NCI-H1048 (cell line): Measurements from ENCODE around the gene FLRT1.

Experiments
- DNase-seq: peaks from one replicate; lab custom pipeline; 2025; lab: John Stamatoyannopoulos, UW

FLRT1 gene

GRCh38 chr11:64006398-64006797, 29.3 kb upstream of the FLRT1 start:
- no peak for DNase-seq

- DNase-seq: no peak
These were observed 28.5 kb upstream of the FLRT1 start for GRCh38 chr11:64007160-64007628.

- DNase-seq: no peak
These were observed 28.0 kb upstream of the FLRT1 start for GRCh38 chr11:64007629-64008282.

GRCh38 chr11:64008283-64008913, 27.3 kb upstream of the FLRT1 start:
- no peak for DNase-seq

GRCh38 chr11:64008914-64009633, 26.7 kb upstream of the FLRT1 start:
- no peak for DNase-seq

- DNase-seq: no peak
These were observed 26.0 kb upstream of the FLRT1 start for GRCh38 chr11:64009710-64010109.

- DNase-seq: no peak
These were observed 24.9 kb upstream of the FLRT1 start for GRCh38 chr11:64010783-64011182.

- DNase-seq: no peak
These were observed 24.4 kb upstream of the FLRT1 start for GRCh38 chr11:64011371-64011770.

- no peak for DNase-seq
These were observed 22.4 kb upstream of the FLRT1 start for GRCh38 chr11:64013141-64013896.

- no peak for DNase-seq
These were observed 21.4 kb upstream of the FLRT1 start for GRCh38 chr11:64014356-64014755.

- no peak for DNase-seq
These were observed 20.2 kb upstream of the FLRT1 start for GRCh38 chr11:64015510-64015909.

GRCh38 chr11:64015935-64016845, 19.5 kb upstream of the FLRT1 start:
- no peak for DNase-seq

- DNase-seq: no peak
These were observed 17.8 kb upstream of the FLRT1 start for GRCh38 chr11:64017945-64018224.

GRCh38 chr11:64018310-64018709, 17.4 kb upstream of the FLRT1 start:
- DNase-seq: no peak

GRCh38 chr11:64019106-64020037, 16.4 kb upstream of the FLRT1 start:
- no peak for DNase-seq

GRCh38 chr11:64020976-64021756, 14.6 kb upstream of the FLRT1 start:
- DNase-seq: no peak

- DNase-seq: no peak
These were observed 14.0 kb upstream of the FLRT1 start for GRCh38 chr11:64021757-64022093.

- no peak for DNase-seq
These were observed 13.5 kb upstream of the FLRT1 start for GRCh38 chr11:64022125-64022784.
